Esophagus mucosa (tissue), 1 donor: ENCODE results near the gene PFAS. TPM values are rescaled to one million over a fixed set of nuclear protein-coding genes. Genes with fewer than 3 reads are reported as not detected.
"Not testable (repeated sequence)": the region's sequence is repeated elsewhere in the genome, so short reads cannot be mapped to it uniquely, and the experiment has no call there.

Experiments
- ATAC-seq: fragments of 200-7000 bp; cut with Tn5 transposase; one replicate; pipeline ENCODE4 v1.9.1; 2020
- total RNA-seq: library from RNA; stranded (reverse); gene quantifications from one replicate; pipeline ENCODE4 v1.2.4, GENCODE V29; 2023
- donor health status: DM: yes; HTN: yes; CAD: no.

PFAS gene
- total RNA-seq, 1 donor from 2014 or later: 25.1 TPM

DNA sequence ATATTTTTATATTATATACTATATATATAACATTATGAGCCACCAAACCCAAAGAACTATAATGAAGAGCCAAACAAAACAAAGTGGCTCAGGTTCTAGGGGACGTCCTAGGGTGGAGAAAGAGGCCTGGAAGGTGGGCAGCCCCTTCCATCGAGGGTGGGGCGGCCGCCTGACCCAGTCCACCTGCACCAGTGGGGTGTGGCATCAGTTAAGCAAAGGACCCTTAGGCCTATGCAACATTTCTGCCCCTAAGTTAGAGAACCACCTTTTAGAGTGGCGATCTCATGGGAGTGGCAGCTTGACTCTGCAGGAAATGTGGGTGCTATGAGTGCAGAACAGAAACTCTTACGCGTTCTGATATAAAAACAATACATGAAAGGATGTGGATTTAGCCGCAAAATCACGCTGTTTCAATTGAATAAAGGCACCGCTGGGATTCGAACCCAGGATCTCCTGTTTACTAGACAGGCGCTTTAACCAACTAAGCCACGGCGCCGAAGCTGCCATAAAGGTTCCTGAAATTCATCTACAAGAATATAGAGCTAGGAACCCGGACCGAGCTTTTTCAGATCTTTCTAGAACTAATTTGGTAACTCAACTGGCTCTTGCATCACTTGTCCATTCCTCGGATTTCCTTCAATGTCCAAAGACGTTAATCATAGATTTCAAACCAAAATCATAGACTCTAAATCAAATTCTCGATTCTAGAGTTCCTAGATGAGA, 23.1 kb upstream of the PFAS start:
- no peak for ATAC-seq

DNA sequence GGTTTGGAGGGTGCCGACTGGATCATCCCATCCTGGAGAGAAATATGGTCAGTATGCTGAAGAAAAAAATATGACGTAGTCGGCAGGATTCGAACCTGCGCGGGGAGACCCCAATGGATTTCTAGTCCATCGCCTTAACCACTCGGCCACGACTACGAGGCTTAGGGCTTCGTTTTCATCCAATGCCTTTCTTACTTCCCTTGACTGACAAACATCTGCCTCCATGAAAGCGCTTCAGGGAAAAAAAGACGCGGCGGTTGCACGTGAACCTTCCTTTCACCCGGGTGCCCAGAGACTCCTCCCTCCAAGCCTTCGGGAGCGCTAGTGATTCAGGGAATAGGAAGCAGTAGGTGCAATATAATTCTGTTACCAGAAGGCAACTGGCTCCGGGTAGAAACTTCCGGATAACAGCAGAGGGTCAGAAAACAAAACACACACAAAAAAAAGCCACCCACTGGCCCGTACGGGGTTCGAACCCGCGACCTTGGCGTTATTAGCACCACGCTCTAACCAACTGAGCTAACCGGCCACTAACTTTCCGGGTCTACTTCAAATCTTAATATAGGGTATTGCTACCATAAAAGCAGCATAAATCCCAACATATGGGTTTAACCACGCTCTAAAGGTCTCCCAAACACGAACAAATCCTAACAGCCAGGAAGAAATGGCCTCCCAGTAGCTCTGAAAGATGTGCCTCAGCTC, 22.4 kb upstream of the PFAS start:
- ATAC-seq: no peak

DNA sequence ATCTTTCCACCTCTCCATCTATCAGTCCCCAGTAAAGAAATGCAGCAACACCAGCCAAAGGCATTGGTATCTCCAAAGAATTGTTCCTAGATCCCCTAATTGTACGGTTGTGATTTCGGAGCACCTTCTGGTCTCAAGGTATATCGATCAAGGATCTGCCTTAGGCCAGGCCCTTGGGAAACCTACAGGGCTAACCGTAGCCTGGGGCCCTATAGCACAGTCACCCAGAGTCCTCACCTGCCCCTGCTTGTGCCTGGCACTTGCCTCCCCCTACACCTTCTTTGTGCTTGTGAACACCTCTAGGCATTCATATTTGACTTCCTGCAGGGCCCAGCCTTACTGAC, 21.9 kb upstream of the PFAS start:
- ATAC-seq: no peak

DNA sequence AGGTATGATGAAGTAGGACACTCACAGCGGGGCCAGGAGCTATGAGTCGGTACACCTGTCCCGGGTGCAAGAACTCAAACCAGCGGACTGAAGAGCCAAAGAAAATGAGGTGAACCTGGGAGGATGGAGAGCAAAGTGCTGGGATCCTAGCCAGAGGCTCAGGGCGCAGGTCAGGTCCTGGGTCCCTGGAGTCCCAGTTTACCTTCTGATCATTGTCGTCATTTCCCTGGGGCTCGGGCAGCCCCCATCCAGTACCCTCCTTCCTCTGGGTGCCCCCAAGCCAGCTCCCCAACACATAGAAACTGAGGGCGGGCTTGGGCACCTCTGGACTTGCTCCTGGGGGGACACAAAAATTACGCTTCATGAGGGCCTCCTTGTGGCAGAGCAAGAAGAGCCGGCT, 17.4 kb upstream of the PFAS start:
- no peak for ATAC-seq

DNA sequence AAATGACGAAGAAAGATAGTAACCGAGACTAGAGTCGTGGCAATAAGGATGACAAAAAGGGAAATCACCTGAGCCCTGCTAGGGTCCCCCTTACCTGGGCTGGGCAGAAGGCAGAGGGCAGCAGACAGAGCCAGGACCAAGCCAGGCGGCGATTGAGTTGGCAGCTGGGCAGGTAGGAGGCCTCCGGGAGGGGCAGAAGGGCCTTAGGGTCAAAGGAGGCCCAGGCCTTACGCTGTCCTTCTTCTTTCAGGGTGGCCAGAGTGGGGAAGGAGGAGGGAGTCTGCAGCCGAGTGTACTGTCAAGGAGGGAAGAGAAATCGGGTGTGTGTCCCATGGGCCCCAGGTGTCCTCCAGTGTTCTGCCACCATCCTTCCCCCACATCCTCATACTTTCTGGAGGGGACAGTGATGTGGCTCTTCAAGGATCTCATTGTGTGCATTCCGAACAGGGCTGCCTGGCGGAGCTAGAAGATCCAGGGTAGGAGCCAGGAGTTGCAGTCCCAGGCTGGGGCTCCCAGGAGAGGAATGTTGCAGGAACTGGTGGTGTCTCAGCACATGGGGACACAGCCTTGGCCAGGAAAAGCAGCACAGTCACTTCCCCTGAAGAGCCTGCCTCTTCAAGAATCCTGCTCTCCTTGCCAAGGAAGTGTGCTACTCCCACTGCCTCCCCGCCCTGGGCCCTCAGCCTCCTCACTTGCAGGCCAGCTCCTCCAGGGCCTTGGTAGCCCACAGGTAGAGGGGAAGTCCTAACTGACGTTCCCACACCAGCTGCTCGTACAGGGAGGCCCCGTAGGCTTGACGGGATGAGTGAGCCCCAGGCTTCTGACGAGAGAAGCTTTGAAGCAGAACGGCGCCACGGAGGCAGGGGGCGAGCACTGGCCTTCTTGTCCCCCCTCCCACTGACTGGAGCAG, 14.5 kb upstream of the PFAS start:
- ATAC-seq: no peak

DNA sequence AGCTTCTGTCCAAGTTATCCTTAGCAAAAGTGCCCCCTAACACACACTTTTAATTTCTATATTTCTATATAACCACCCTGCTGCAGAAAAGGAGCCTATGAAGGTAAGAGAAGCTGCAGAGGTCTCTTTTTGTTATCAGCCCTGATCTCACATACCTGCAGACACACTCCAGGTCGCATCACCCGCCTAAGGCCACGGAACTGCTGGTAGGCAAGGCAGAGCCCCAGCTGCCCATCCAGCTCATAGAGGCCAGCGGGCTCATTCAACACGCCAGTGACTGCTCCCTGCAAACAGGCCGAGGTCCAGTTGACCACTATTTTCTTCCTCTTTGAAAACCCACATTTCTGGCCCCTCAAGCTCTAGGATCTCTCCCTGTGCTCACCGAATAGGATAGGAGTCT, 13.4 kb upstream of the PFAS start:
- ATAC-seq: no peak

DNA sequence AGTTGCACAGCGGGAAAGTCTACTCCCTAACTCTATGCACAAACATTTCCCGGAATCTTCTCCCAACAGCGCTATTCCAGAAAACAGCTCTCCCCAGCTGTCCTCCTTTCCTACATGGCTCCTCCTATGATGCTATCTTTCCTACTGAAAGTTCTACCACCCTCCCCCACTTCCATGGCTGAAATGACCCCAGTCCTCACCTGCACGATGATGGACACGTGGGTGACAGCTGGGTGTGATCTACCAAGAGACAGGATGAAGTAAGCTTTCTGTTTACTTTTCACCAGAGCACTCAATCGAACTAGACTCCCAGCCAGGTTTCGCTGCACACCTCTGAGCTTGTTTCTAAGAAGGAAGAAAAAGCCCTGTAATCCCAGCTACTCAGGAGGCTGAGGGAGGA, 11.9 kb upstream of the PFAS start:
- ATAC-seq: no peak

DNA sequence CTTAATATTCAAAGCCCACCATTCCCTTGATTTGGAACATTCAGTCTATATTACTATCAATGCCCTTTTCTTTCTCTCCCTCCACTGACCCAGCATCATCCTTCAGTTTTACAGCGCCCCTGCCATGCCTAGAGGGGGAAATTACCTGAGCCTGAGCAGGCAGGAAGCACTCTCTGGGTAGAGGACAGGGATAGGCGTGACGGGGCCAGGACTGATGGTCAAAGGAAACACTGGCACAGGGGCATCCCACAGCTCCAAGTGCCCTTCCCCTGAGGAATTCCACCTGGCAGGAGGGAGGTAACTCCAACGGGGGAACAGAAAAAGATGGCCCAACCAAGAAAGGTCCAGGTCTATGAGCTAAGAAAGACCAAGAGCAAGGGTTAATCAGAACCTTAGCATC, 11.2 kb upstream of the PFAS start:
- no peak for ATAC-seq

DNA sequence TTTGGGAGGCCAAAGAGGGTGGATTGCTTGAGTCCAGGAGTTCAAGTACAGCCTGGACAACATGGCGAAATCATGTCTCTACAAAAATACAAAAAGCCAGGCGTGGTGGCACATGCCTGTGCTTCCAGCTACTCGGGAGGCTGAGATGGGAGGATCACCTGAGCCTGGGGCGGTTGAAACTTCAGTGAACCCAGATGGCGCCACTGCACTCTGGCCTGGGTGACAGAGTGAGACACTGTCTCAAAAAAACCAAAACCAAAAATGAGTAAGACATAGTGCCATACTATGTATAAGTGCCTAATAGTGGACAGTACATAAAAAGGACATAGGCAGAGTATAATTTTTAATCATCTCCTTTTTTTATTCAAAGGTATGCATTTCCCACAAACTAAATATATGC, 5.3 kb upstream of the PFAS start:
- no peak for ATAC-seq

DNA sequence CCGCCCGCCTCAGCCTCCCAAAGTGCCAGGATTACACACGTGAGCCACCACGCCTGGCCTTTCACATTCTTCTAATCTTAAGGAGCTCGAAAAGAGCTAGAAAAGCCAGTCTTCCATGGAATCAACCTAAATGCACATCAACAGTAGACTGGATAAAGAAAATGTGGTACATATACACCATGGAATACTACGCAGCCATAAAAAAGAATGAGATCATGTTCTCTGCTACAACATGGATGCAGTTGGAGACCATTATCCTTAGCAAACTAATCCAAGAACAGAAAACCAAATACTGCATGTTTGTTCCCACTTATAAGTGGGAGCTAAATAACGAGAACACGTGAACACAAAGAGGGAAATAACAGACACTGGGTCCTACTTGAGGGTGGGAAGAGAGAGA, 4.3 kb upstream of the PFAS start:
- ATAC-seq: no peak

DNA sequence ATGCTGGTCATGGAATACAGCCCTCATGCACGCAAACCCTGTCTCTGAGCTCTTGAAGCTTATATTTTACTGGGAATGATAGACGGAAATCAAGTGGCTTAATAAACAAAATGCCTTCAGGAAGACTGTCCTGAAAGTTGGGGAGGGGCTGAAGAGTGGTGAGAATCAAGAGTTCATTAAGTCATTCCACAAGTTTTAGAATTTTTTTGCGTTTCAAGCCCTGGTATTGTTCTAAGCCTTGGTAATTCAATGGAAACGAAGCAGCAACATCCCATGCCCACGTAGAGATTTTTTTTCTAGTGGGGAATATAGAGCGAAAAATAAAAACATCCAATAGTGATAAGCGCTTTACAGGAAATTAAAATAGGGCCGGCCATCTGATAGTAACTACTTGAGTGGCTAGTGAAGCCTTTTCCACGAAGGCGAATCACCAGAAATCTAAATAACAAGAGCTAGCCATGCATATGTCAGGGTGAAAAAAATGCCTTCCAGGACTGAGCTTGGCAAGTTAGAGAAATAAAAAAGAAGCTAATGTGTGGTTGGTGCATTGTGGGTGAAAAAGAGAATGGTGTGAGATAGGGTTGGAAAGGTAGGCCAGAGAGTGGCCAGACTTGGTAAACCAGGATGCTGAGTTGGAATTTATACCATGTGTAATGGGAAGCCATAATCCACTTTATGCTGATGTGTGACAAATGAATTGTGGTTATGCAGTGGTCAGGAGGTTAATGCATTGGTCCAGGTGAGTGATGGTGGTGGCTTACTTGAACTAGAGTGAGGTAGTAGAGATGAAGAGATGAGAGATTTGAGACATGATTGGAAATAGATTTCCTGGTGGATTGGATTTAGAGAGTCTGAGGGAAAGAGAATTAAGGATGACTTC, 772 bp downstream of the PFAS start:
- no peak for ATAC-seq

DNA sequence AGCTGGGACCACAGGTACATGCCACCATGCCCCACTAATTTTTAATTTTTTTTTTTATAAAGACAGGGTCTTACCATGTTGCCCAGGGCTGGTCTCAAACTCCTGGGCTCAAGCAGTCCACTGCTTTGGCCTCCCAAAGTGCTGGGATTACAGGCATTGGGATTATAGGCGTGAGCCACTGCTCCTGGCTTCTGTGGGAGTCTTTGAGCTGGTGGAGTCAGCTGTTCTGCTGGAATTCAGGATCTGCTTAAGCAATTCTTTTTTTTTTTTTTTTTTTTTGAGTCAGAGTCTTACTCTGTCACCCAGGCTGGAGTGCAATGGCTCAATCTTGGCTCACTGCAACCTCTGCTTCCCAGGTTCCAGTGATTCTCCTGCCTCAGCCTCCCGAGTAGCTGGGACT, 2.3 kb downstream of the PFAS start:
- not testable (repeated sequence) for ATAC-seq

DNA sequence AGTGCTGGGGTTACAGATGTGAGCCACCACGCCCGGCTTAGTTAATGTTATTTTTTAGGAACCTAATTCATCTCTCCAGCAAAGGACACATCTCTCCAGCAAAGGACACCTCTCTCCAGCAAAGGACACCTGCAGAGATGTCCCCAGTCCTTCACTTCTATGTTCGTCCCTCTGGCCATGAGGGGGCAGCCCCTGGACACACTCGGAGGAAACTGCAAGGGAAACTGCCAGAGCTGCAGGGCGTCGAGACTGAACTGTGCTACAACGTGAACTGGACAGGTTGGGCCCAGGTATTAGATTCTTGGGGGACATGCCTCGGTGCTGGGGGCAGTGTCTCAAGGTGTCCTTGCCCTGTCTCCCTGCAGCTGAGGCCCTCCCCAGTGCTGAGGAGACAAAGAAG, 4.7 kb downstream of the PFAS start:
- no peak for ATAC-seq

DNA sequence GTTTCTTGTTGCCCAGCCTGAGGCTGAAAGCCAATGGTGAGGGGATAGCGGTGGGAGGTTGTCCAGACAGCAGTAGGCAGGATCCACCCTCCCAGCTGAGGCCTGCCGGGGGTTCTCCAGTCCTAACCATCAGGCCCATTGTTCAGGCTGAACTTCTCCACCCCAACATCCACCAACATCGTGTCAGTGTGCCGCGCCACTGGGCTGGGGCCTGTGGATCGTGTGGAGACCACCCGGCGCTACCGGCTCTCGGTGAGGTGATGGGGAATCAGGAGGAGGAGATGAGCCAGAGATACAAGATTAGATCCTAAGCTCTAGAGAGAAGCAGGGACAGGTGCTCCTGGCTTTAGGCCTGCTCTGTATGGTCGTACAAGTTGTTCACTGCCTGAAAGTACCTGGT, 5.8 kb downstream of the PFAS start:
- ATAC-seq: no peak

DNA sequence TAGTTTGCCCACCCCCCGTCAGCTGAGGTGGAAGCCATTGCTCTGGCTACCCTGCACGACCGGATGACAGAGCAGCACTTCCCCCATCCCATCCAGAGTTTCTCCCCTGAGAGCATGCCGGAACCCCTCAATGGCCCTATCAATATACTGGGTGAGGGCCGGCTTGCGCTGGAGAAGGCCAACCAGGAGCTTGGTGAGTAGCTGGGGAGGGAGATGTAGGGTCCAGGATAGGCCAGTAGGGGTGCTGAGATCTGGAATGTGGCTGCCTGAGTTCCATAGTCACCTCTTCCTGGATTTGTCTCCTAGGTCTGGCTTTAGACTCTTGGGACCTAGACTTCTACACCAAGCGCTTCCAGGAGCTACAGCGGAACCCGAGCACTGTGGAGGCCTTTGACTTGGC, 6.4 kb downstream of the PFAS start:
- ATAC-seq: no peak

DNA sequence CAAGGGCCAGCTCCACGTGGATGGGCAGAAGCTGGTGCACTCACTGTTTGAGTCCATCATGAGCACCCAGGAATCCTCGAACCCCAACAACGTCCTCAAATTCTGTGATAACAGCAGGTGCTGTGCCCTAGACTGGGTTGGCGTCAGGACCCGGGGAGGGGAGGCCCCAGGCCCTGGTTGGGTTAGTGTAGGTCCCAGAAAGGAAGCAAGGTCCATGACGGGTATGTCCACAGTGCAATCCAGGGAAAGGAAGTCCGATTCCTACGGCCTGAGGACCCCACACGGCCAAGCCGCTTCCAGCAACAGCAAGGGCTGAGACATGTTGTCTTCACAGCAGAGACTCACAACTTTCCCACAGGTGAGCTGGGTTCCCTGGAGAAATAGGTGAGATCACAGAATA, 7.2 kb downstream of the PFAS start:
- no peak for ATAC-seq

DNA sequence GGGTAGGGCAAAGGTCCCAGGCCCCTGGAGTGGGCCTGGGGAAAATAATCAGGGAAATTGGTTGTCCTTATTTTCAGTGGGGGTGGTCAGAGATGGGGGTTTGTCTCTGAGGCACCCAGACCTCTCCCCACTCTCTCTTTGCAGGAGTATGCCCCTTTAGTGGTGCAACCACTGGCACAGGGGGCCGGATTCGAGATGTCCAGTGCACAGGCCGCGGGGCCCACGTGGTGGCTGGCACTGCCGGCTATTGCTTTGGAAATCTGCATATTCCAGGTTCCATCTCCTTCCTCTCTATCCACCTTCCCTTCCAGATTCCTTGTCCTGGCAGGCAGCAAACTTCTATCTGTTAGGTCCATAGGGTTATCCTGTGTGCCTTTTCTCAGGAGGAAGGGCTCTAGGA, 7.6 kb downstream of the PFAS start:
- no peak for ATAC-seq

DNA sequence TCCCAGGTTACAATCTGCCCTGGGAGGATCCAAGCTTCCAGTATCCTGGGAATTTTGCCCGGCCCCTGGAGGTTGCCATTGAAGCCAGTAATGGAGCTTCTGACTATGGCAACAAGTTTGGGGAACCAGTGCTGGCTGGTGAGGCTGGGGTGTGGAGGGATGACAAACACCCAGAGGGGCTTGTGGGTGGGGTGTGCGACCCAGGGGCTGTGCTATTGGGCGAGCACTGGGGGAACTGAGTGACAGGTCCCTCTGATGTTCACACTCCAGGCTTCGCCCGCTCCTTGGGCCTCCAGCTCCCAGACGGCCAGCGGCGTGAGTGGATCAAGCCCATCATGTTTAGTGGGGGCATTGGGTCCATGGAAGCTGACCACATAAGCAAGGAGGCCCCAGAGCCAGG, 8.7 kb downstream of the PFAS start:
- ATAC-seq: no peak

DNA sequence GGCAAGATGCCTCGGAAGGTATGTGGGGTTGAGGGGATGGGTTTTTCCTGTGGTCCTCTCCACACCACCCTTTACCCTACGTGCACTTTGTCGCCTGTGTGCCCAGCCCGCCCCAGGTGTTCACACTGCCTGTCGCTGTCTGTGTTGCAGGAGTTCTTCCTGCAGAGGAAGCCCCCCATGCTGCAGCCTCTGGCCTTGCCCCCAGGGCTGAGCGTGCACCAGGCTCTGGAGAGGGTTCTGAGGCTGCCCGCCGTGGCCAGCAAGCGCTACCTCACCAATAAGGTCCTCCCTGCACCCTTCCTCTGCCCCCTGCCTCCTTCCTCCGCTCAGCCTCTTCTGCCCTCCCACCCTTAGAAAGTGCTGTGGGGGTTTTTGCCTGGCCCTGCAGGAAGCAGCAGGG, 15.2 kb downstream of the PFAS start:
- no peak for ATAC-seq

DNA sequence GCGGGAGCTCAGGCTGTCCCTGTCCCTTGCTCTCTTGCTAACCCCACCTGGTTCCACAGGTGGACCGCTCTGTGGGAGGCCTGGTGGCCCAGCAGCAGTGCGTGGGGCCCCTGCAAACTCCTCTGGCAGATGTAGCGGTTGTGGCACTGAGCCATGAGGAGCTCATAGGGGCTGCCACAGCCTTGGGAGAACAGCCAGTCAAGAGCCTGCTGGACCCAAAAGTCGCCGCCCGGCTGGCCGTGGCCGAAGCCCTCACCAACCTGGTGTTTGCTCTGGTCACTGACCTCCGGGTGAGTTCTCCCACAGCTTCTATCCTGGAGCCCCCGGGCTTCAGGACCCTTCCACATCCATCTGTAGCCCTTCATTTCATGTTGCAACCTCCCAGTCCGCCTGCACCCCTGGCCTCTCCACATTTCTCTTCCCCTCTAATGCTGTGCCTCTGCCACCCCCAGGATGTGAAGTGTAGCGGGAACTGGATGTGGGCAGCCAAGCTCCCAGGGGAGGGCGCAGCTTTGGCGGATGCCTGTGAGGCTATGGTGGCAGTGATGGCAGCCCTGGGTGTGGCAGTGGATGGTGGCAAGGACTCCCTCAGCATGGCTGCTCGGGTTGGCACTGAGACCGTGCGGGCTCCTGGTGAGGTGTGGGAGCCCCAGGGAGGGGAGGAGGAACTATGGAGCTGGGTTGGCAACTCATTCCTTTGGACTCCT, 15.9 kb downstream of the PFAS start:
- ATAC-seq: no peak

DNA sequence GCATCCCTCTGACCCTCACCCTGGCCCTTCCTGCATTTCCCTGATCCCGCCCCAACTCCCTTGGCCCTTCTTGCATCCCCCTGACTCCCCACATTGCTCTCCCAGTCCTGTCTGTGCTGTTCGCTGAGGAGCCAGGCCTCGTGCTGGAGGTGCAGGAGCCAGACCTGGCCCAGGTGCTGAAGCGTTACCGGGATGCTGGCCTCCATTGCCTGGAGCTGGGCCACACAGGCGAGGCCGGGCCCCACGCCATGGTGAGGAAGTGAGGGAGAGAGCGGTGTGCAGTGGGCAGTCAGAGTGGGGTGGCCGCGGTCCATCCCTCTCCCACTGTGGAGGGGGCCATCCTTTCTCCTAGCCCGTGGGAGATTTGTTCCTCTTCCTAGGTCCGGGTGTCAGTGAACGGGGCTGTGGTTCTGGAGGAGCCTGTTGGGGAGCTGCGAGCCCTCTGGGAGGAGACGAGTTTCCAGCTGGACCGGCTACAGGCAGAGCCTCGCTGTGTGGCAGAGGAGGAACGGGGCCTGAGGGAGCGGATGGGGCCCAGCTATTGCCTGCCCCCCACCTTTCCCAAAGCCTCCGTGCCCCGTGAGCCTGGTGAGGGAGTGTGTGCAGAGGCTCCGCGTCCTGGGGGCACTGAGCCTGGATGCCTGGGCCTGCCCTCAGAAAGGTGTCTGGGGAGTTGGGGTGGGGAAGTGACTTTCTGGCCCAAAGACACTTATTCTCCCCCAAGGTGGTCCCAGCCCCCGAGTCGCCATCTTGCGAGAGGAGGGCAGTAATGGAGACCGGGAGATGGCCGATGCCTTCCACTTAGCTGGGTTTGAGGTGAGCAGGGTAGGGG, 17.8 kb downstream of the PFAS start:
- ATAC-seq: no peak
